Erythroblast (primary cell): Measurements from ENCODE around the gene HLA-DOB.

Experiments
- GATA1 ChIP-seq: IDR thresholded peaks from 2 replicates; pipeline ENCODE4 v1.6.1; 2011; ENCODE audit warnings: low read depth, mild to moderate bottlenecking, control low read depth, low read length, moderate library complexity
- POLR2A ChIP-seq: IDR thresholded peaks from 2 replicates; pipeline ENCODE4 v1.6.1; 2011; ENCODE audit warnings: mild to moderate bottlenecking, low read length

DNA sequence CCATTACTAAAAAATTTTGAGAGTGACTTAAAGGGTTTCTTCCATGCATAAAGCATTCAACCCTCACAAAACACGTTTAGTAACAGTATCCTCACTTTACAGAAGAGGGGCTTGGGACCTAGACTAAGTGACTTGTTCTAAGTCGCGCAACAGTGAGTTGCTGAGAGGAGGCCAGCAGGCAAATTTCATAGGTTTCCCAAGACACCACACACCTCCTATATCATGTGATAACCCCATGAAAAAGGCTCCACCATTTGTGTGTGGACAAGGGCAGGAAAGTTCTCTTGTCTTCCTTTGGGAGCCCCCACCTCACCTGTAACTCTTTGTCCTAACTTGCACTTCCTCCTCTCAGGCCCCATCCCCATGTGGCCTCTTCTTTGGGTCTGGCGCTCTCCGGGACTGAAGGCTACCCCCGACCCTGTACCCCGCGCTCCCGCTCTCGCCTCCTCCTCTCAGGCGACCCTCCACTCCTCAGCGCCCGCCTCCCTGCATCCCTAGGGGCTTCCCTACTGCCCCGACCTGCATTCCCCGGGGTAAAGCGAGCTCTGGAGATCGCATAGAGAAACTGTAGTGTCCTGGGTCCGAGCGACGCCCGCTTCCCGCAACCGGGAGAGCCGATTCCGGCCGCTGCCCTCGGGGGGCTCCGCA is 26.7 kb upstream of the HLA-DOB start:
- no peak for TF ChIP-seq POLR2A
- TF ChIP-seq GATA1, result no peak
